ENCODE results near the gene PHF21B.

Gene PHF21B

DNA sequence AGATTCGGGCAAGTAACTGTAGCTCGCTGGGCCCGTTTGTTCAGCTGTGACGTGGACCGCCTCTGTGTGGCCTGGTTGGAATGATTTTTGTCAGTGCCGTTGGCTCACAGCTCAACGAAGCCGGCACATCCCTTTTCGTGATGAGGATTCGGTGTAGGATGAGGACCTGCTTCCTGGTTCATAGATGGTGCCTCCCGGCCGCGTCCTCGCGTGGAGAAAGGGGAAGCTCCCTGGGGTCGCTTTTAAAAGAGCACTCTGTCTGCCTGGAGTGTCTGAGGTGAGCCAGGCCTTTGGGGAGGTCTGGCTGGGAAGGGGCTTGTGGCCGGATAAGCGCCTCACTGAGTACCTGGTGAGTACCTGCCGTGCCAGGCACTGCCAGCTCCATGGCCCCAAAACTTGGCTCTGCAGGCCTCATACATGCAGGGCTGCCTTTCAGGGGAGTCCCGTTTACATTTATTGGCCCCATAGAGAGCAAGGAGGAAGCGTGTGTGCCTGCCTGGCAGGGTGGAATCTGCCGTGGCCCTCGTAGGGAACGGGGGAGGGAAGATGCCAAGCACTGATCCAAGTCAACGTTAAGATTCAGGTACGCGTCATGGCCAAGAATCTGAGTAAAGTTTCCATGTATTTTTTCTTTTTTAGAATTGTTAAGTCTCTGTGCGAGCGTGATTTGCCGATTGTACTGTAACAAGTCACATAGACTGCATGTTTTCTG is 169.0 kb downstream of the PHF21B start:
- H3K27ac ChIP-seq: no peak overlapping the region
- ChIA-PET POLR2A (ENCODE audit: low non-redundant PET) (no interaction called here), CTCF (interaction anchor here (0.5 kb wide), 1 partner anchor 323 kb away, joined by 3 read pairs; the partner anchor contains the start of gene NUP50)
- TF ChIP-seq, protein P1, sequence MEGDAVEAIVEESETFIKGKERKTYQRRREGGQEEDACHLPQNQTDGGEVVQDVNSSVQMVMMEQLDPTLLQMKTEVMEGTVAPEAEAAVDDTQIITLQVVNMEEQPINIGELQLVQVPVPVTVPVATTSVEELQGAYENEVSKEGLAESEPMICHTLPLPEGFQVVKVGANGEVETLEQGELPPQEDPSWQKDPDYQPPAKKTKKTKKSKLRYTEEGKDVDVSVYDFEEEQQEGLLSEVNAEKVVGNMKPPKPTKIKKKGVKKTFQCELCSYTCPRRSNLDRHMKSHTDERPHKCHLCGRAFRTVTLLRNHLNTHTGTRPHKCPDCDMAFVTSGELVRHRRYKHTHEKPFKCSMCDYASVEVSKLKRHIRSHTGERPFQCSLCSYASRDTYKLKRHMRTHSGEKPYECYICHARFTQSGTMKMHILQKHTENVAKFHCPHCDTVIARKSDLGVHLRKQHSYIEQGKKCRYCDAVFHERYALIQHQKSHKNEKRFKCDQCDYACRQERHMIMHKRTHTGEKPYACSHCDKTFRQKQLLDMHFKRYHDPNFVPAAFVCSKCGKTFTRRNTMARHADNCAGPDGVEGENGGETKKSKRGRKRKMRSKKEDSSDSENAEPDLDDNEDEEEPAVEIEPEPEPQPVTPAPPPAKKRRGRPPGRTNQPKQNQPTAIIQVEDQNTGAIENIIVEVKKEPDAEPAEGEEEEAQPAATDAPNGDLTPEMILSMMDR (conservative IDR thresholded peaks at IDR 0.05; ENCODE audit: low read depth): no peak
- DNase-seq (ENCODE audit: low spot score): no peak

DNA sequence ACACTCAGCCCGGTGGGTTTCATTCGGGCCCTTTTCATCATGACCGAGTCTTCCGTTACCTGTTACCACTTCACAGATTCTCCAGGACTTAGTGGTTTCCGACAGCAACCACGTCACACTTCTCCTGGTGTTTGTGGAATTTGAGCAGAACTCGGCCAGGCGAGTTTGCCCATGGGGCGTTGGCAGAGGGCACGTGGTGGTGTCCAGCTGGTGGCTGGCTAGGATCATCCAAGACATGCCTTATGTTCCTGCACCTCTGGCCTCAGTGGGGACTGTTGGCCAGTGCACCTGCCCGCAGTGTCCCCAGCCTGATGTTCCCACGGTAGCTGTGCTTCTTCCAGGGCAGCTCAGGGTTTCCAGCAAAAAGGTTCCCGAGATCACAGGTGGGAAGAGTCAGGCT is 170.1 kb downstream of the PHF21B start:
- TF ChIP-seq, protein P1 (conservative IDR thresholded peaks at IDR 0.05; ENCODE audit: low read depth): no peak
- ChIA-PET CTCF (interaction anchor here (0.6 kb wide), 1 partner anchor 60 kb away, joined by 3 read pairs; no protein-coding TSS in a partner anchor), POLR2A (ENCODE audit: low non-redundant PET) (no interaction called here)
- no peak overlapping the region for H3K27ac ChIP-seq
- DNase-seq (ENCODE audit: low spot score): no peak

DNA sequence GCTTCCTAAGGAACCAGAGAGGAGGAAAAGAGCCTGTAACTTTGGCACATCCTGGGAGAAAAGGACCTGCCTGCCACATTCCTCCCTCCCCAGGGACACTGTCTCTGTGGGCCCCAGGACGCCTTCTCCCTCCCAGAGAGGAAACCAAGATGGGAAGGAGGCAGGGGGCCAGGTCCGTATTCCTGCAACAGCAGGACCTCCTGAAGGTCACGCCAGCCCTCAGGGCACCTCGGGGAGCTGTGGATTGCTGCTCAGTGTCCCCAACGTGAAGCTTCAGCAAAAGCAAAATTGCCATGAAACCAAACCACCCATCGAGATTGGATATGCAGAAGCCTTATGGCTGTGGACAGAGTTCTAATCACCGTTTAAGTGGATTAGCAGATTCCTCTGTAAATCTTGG is 170.7 kb downstream of the PHF21B start:
- H3K27ac ChIP-seq: no peak overlapping the region
- POLR2A ChIA-PET (ENCODE audit: low non-redundant PET): no interaction called here
- TF ChIP-seq, protein P1 (conservative IDR thresholded peaks at IDR 0.05; ENCODE audit: low read depth): no peak
- DNase-seq (ENCODE audit: low spot score): no peak
- CTCF ChIA-PET: interaction anchor here (0.6 kb wide), 1 partner anchor 61 kb away, joined by 3 read pairs; no protein-coding TSS in a partner anchor

DNA sequence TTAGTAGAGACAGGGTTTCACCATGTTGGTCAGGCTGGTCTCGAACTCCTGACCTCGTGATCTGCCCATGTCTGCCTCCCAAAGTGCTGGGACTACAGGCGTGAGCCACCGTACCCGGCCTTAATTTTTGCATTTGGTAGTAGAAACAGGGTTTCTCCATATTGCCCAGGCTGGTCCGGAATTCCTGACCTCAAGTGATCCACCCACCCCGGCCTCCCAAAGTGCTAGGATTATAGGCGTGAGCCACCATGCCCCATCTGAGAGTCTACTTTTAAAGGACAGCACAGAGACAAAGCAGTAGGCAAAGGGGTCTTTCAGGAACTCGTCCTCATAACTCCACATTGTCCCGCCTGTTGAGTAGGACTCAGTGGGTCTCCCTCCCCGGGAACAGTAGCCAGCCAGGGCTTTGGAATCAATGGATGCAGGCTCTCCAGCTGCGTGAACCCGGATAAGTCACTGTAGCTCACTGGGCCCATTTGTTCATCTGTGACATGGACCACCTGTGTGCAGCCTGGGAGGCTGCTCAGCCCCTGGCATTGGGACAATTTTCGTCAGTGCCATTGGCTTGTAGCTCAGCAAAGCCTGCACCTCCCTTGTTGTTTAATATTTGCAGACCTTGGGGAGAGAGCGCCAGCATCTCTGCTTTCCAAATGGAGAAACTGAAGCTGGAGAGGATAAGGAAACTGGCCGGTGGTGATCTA is 171.3 kb downstream of the PHF21B start:
- ChIA-PET POLR2A (ENCODE audit: low non-redundant PET) (no interaction called here), CTCF (no interaction called here)
- TF ChIP-seq, protein P1 (conservative IDR thresholded peaks at IDR 0.05; ENCODE audit: low read depth): no peak
- no peak for DNase-seq (ENCODE audit: low spot score)
- H3K27ac ChIP-seq: no peak overlapping the region

DNA sequence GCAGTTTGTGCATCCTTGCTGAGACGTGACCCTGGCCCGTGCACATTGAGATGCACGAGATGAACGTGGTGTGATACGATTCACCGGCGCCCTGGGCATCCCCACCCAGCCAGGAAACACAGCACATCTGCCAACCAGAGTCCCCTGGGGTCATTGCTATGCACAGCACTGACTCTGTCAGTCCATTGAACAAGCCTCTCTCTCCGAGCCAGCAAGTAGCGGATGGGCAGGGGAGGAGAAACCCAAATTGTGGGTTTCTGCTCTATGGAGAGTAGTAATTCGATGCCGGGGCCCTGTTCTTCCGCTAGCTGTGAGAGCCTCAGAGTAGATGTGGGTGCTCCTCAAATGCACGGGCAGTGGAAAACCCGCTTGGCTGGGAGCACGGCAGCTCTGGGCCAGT is 172.3 kb downstream of the PHF21B start:
- ChIA-PET CTCF (no interaction called here), POLR2A (ENCODE audit: low non-redundant PET) (no interaction called here)
- no peak for DNase-seq (ENCODE audit: low spot score)
- H3K27ac ChIP-seq: no peak overlapping the region
- TF ChIP-seq, protein P1 (conservative IDR thresholded peaks at IDR 0.05; ENCODE audit: low read depth): no peak

DNA sequence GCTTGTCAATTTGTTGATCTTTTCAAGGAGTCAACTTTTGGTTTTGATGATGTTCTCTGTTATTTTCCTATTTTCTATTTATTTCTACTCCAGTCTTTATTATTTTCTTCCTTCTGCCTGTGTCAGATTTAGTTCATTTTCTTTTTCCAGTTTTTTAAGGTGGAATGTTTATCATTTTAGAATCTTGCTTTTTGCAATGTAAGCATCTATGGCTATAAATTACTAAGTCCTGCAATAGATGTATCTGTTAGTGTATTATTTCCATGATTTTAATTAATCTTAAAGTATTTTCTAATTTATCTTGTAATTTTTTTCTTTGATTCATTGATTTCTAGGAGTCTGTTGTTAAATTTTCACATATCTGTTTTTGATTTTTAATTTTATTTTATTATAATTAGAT is 175.7 kb downstream of the PHF21B start:
- POLR2A ChIA-PET (ENCODE audit: low non-redundant PET): no interaction called here
- TF ChIP-seq, protein P1 (conservative IDR thresholded peaks at IDR 0.05; ENCODE audit: low read depth): no peak
- CTCF ChIA-PET: no interaction called here
- H3K27ac ChIP-seq: no peak overlapping the region
- no peak for DNase-seq (ENCODE audit: low spot score)
